Gastroesophageal sphincter (tissue), 3 donors: ENCODE measurements around the gene SF1.
"Not testable (repeated sequence)": the region's sequence is repeated elsewhere in the genome, so short reads cannot be mapped to it uniquely, and the experiment has no call there.

ENCODE experiments used
- CTCF ChIP-seq, 4 experiments: fragments of 200-600 bp in 2 of 4; fragments of 450-650 bp in 2 of 4; sonication (generic) in 1 of 4; IDR thresholded peaks; one replicate each; pipeline ENCODE4 v1.5.1; 2017 to 2019; ENCODE audit warnings: antibody characterized with exemption in 4 of 4, mild to moderate bottlenecking in 2 of 4, moderate library complexity in 2 of 4
- POLR2AphosphoS5 ChIP-seq: sonication (generic); formaldehyde crosslinking; IDR thresholded peaks from one replicate; pipeline ENCODE4 v1.6.1; 2017; ENCODE audit warnings: antibody characterized with exemption

GRCh38 chr11:64815433-64815832 is 37.1 kb upstream of the SF1 start:
- TF ChIP-seq POLR2AphosphoS5; CTCF (IDR thresholded peaks at IDR 0.05): not testable (repeated sequence)
